Astrocyte (in vitro differentiated cells and primary cell): ENCODE data around the gene CLCF1. TPM values are rescaled to one million over a fixed set of nuclear protein-coding genes. Genes with fewer than 3 reads are reported as not detected.
A peak's percentile ranks its signal among the peaks of the same experiment; 100 is the strongest.

Experiments
- DNase-seq: peaks from one replicate; pipeline ENCODE4 v3.0.0-alpha.2; 2010; ENCODE audit warnings: low read depth
- FAIRE-seq: peaks from 2 replicates; lab custom pipeline; 2011; peaks lifted over from hg19 to GRCh38; lab: Jason Lieb, UNC
- H2AFZ ChIP-seq: 2 replicates; pipeline ENCODE4 v1.6.0; 2012; ENCODE audit warnings: low read depth, low read length, inconsistent platforms
- H3K27ac ChIP-seq: 2 replicates; pipeline ENCODE4 v1.5.1; 2011; ENCODE audit warnings: low read depth, low read length, inconsistent platforms
- H3K27me3 ChIP-seq: 2 replicates; pipeline ENCODE4 v1.6.0; 2011; ENCODE audit warnings: low read length, inconsistent platforms; ENCODE audit not compliant: insufficient read depth
- H3K36me3 ChIP-seq: 2 replicates; pipeline ENCODE4 v1.5.1; 2011; ENCODE audit warnings: low read length, inconsistent platforms; ENCODE audit not compliant: insufficient read depth
- H3K4me1 ChIP-seq: 2 replicates; pipeline ENCODE4 v1.5.1; 2011; ENCODE audit warnings: low read length, inconsistent platforms; ENCODE audit not compliant: insufficient read depth
- H3K4me2 ChIP-seq: 2 replicates; pipeline ENCODE4 v1.6.0; 2012; ENCODE audit warnings: low read length, inconsistent platforms
- H3K4me3 ChIP-seq: 2 replicates; pipeline ENCODE4 v1.5.1; 2011; ENCODE audit warnings: low read depth, mild to moderate bottlenecking, low read length, inconsistent platforms; ENCODE audit not compliant: insufficient read depth
- H3K79me2 ChIP-seq: 2 replicates; pipeline ENCODE4 v1.6.0; 2012; ENCODE audit warnings: mild to moderate bottlenecking, low read length, inconsistent platforms; ENCODE audit not compliant: insufficient read depth
- H3K9ac ChIP-seq: 2 replicates; pipeline ENCODE4 v1.6.0; 2012; ENCODE audit warnings: mild to moderate bottlenecking, low read length, inconsistent platforms
- H3K9me3 ChIP-seq: 2 replicates; pipeline ENCODE4 v1.5.1; 2012; ENCODE audit warnings: low read depth, mild to moderate bottlenecking, low read length, inconsistent platforms; ENCODE audit not compliant: insufficient read depth
- H4K20me1 ChIP-seq: 2 replicates; pipeline ENCODE4 v1.6.0; 2012; ENCODE audit warnings: low read length, inconsistent platforms; ENCODE audit not compliant: insufficient read depth
- H3K27ac Mint-ChIP-seq: one replicate; pipeline ENCODE4 v1.8.0; 2021; ENCODE audit warnings: mild to moderate bottlenecking, mixed read lengths; ENCODE audit not compliant: unreplicated experiment
- H3K27me3 Mint-ChIP-seq: one replicate; pipeline ENCODE4 v1.8.0; 2021; ENCODE audit warnings: low read depth, mixed read lengths; ENCODE audit not compliant: unreplicated experiment
- H3K36me3 Mint-ChIP-seq: one replicate; pipeline ENCODE4 v1.8.0; 2021; ENCODE audit warnings: low read depth, mixed read lengths; ENCODE audit not compliant: unreplicated experiment
- H3K4me1 Mint-ChIP-seq: one replicate; pipeline ENCODE4 v1.8.0; 2021; ENCODE audit warnings: low read depth, mixed read lengths; ENCODE audit not compliant: unreplicated experiment
- H3K4me3 Mint-ChIP-seq: one replicate; pipeline ENCODE4 v1.8.0; 2021; ENCODE audit warnings: mild to moderate bottlenecking, moderate library complexity, mixed read lengths; ENCODE audit not compliant: unreplicated experiment
- H3K9me3 Mint-ChIP-seq: one replicate; pipeline ENCODE4 v1.8.0; 2021; ENCODE audit warnings: mild to moderate bottlenecking, mixed read lengths; ENCODE audit not compliant: unreplicated experiment
- EZH2 ChIP-seq: IDR thresholded peaks from 2 replicates; pipeline ENCODE4 v1.6.1; 2012; ENCODE audit warnings: mild to moderate bottlenecking, low read length, inconsistent platforms; ENCODE audit not compliant: insufficient read depth
- total RNA-seq: library from RNA; stranded (reverse); gene quantifications from 2 replicates; pipeline ENCODE4 v1.2.1, GENCODE V29; 2021
- TF ChIP-seq, protein P1 (sequence below): IDR thresholded peaks from 2 replicates; pipeline ENCODE4 v1.5.1; 2011; ENCODE audit warnings: low read depth, mild to moderate bottlenecking, inconsistent platforms, low read length, moderate library complexity; ENCODE audit not compliant: insufficient read depth

The CLCF1 gene
- total RNA-seq, 1 donor from 2014 or later, result 17.6 TPM

DNA sequence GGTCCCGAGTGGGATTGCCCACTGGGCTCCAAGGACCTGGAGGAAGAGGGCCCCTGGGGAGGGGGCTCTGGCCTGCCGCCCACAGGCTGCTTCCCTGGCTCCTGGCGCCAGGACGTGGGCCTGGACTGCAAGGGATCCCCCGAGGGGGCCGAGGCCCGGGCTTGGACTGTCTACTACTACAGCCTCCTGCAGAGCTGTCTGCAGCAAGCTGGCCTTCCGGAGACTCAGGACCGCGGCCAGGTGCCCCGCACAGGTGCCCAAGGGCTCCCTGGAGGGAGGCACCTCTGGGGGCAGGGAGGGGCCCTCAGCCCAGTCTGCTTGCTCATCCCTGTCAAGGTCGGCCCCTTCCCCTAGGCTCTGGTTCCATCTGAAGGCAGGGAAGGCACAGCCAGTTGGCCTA lies 44.0 kb upstream of the CLCF1 start:
- peaks cover 4% of the 10 kb centered on the region for H3K4me1 Mint-ChIP-seq
- no peaks in the 10 kb centered on the region for H3K9me3 Mint-ChIP-seq
- no peak overlapping the region for H3K4me3 Mint-ChIP-seq
- TF ChIP-seq EZH2, result no peak
- TF ChIP-seq, protein P1, sequence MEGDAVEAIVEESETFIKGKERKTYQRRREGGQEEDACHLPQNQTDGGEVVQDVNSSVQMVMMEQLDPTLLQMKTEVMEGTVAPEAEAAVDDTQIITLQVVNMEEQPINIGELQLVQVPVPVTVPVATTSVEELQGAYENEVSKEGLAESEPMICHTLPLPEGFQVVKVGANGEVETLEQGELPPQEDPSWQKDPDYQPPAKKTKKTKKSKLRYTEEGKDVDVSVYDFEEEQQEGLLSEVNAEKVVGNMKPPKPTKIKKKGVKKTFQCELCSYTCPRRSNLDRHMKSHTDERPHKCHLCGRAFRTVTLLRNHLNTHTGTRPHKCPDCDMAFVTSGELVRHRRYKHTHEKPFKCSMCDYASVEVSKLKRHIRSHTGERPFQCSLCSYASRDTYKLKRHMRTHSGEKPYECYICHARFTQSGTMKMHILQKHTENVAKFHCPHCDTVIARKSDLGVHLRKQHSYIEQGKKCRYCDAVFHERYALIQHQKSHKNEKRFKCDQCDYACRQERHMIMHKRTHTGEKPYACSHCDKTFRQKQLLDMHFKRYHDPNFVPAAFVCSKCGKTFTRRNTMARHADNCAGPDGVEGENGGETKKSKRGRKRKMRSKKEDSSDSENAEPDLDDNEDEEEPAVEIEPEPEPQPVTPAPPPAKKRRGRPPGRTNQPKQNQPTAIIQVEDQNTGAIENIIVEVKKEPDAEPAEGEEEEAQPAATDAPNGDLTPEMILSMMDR, result no peak
- Histone ChIP-seq H3K4me2 (no peak overlapping the region), H3K36me3 (no peaks in the 10 kb centered on the region), H3K27ac (no peak overlapping the region), H3K9ac (no peak overlapping the region), H2AFZ (no peak overlapping the region), H3K79me2 (no peaks in the 10 kb centered on the region), H3K4me1 (peaks cover 8% of the 10 kb centered on the region), H3K4me3 (no peak overlapping the region), H4K20me1 (no peaks in the 10 kb centered on the region), H3K27me3 (peaks cover 2% of the 10 kb centered on the region), H3K9me3 (no peaks in the 10 kb centered on the region)
- FAIRE-seq (no peak), DNase-seq (no peak)
- H3K27me3 Mint-ChIP-seq, result peaks cover 23% of the 10 kb centered on the region
- H3K27ac Mint-ChIP-seq, result no peak overlapping the region
- peaks cover 2% of the 10 kb centered on the region for H3K36me3 Mint-ChIP-seq

DNA sequence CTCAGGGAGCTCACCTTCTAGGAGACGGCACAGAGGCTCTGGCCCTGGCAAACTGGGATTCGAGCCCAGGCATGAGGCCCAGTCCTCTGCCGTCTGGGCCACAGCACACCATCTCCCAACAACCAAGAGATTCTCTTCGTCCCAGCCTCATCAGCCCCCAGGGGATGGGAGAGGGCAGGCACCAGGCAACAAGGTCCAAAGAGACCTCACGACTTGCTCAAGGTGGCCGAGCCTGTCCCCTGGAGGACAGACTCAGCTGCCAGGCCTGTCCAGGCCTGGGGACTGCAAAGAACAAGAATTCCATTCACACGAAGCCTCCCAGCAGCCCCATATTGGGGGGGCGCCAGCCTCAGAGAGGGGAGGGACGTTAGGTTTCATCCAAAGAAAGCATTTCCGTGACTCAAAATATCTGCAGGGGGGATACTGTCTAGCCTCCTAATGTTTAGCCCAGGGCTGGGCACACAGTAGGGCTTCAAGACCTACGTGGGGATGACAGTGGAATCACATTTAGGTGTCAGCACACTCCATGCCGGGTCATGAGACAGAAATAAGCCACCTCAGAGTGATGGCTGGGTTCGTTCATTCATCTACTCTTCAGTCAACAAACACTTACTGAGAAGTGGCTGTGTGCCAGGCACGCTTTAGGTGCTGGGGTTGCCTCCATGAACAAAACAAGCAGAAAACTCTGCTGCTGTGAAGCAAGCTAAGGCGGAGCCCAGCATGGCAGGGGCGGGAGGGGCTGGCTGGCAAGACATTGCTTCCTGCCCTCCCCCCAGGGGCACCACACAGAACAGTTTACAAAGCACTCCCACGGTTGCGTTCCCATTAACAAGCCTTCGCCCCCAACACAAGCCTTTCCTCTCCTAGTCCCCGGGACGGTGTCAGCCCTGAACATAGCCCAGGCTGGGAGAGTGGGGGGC lies 43.3 kb upstream of the CLCF1 start:
- Histone ChIP-seq H3K4me1 (peaks cover 8% of the 10 kb centered on the region), H3K9me3 (no peaks in the 10 kb centered on the region), H4K20me1 (no peaks in the 10 kb centered on the region), H2AFZ (no peak overlapping the region), H3K79me2 (no peaks in the 10 kb centered on the region), H3K36me3 (no peaks in the 10 kb centered on the region), H3K27me3 (peaks cover 7% of the 10 kb centered on the region), H3K4me3 (no peak overlapping the region), H3K4me2 (no peak overlapping the region), H3K9ac (no peak overlapping the region), H3K27ac (no peak overlapping the region)
- Mint-ChIP-seq H3K4me3 (peak overlapping the region; percentile 52), H3K27me3 (peaks cover 23% of the 10 kb centered on the region), H3K4me1 (peaks cover 4% of the 10 kb centered on the region), H3K9me3 (no peaks in the 10 kb centered on the region), H3K27ac (no peak overlapping the region), H3K36me3 (peaks cover 2% of the 10 kb centered on the region)
- TF ChIP-seq, protein P1, result no peak
- TF ChIP-seq EZH2, result no peak
- no peak for FAIRE-seq
- DNase-seq, result no peak
